ENCODE measurements around the gene PLA2G2F. TPM values are rescaled to one million over a fixed set of nuclear protein-coding genes. Genes with fewer than 3 reads are reported as not detected.

Gene PLA2G2F
- total and polyA plus RNA-seq, 2 experiments from 2014 or later: not detected

- Histone ChIP-seq H3K79me2 (no peaks in the 10 kb centered on the region), H3K9me2 (replicated peaks; ENCODE audit: insufficient read depth) (no peaks in the 10 kb centered on the region), H4K20me1 (ENCODE audit: insufficient read depth, poor library complexity, severe bottlenecking) (no peaks in the 10 kb centered on the region), H3K27me3 (no peaks in the 10 kb centered on the region), H3K4me3 (no peak overlapping the region), H3K36me3 (replicated peaks; ENCODE audit: insufficient read depth, low read depth) (no peaks in the 10 kb centered on the region), H3K4me2 (no peak overlapping the region), H2AFZ (no peak overlapping the region), H3K27ac (no peak overlapping the region), H3K9me3 (ENCODE audit: low read depth) (no peaks in the 10 kb centered on the region), H3K4me1 (ENCODE audit: insufficient read depth) (peaks cover 5% of the 10 kb centered on the region)
- no peak for DNase-seq (ENCODE audit: low spot score)
- no peak for TF ChIP-seq EZH2phosphoT487 (IDR thresholded peaks at IDR 0.05; ENCODE audit: low read depth, severe bottlenecking, unreplicated experiment)
- TF ChIP-seq EZH2 (IDR thresholded peaks at IDR 0.05; ENCODE audit: borderline replicate concordance): no peak
- WGBS (ENCODE audit: low lambda C conversion rate, missing lambda C conversion rate): 76% methylated on average over 4 of the region's 4 CpGs
Measured at GRCh38 chr1:20107351-20107750, 31.8 kb upstream of the PLA2G2F start.

- TF ChIP-seq EZH2phosphoT487 (IDR thresholded peaks at IDR 0.05; ENCODE audit: low read depth, severe bottlenecking, unreplicated experiment) (no peak), CTCF (IDR thresholded peaks at IDR 0.05; ENCODE audit: poor library complexity) (no peak), EZH2 (IDR thresholded peaks at IDR 0.05; ENCODE audit: borderline replicate concordance) (no peak)
- H2AFZ ChIP-seq: no peak overlapping the region
- no peaks in the 10 kb centered on the region for H3K9me2 ChIP-seq (replicated peaks; ENCODE audit: insufficient read depth)
- H4K20me1 ChIP-seq (ENCODE audit: insufficient read depth, poor library complexity, severe bottlenecking): no peaks in the 10 kb centered on the region
- H3K9me3 ChIP-seq (ENCODE audit: low read depth): no peaks in the 10 kb centered on the region
- no peak overlapping the region for H3K4me3 ChIP-seq
- WGBS (ENCODE audit: low lambda C conversion rate, missing lambda C conversion rate): 57% methylated on average over 4 of the region's 4 CpGs
- H3K79me2 ChIP-seq: no peaks in the 10 kb centered on the region
- peaks cover 5% of the 10 kb centered on the region for H3K4me1 ChIP-seq (ENCODE audit: insufficient read depth)
- H3K27me3 ChIP-seq: no peaks in the 10 kb centered on the region
- no peaks in the 10 kb centered on the region for H3K36me3 ChIP-seq (replicated peaks; ENCODE audit: insufficient read depth, low read depth)
- no peak overlapping the region for H3K27ac ChIP-seq
- no peak for DNase-seq (ENCODE audit: low spot score)
- H3K4me2 ChIP-seq: no peak overlapping the region
Measured at GRCh38 chr1:20107796-20108195, 31.3 kb upstream of the PLA2G2F start.

- Histone ChIP-seq H3K4me1 (ENCODE audit: insufficient read depth) (peaks cover 5% of the 10 kb centered on the region), H4K20me1 (ENCODE audit: insufficient read depth, poor library complexity, severe bottlenecking) (no peaks in the 10 kb centered on the region), H3K79me2 (no peaks in the 10 kb centered on the region), H3K27me3 (no peaks in the 10 kb centered on the region), H3K9me2 (replicated peaks; ENCODE audit: insufficient read depth) (no peaks in the 10 kb centered on the region), H3K27ac (no peak overlapping the region), H3K4me3 (no peak overlapping the region), H3K4me2 (no peak overlapping the region), H3K36me3 (replicated peaks; ENCODE audit: insufficient read depth, low read depth) (no peaks in the 10 kb centered on the region), H2AFZ (no peak overlapping the region), H3K9me3 (ENCODE audit: low read depth) (no peaks in the 10 kb centered on the region)
- TF ChIP-seq EZH2 (IDR thresholded peaks at IDR 0.05; ENCODE audit: borderline replicate concordance) (no peak), CTCF (IDR thresholded peaks at IDR 0.05; ENCODE audit: poor library complexity) (no peak), EZH2phosphoT487 (IDR thresholded peaks at IDR 0.05; ENCODE audit: low read depth, severe bottlenecking, unreplicated experiment) (no peak)
- 84% methylated on average over 5 of the region's 5 CpGs for WGBS (ENCODE audit: low lambda C conversion rate, missing lambda C conversion rate)
- DNase-seq (ENCODE audit: low spot score): no peak
Measured at GRCh38 chr1:20108366-20109123, 30.6 kb upstream of the PLA2G2F start.

- 90% methylated on average over 4 of the region's 4 CpGs for WGBS (ENCODE audit: low lambda C conversion rate, missing lambda C conversion rate)
- H3K9me3 ChIP-seq (ENCODE audit: low read depth): no peaks in the 10 kb centered on the region
Measured at GRCh38 chr1:20109223-20109856, 29.8 kb upstream of the PLA2G2F start.

More at GRCh38 chr1:20109223-20109856, 29.8 kb upstream of the PLA2G2F start:
- Histone ChIP-seq H3K36me3 (replicated peaks; ENCODE audit: insufficient read depth, low read depth) (no peaks in the 10 kb centered on the region), H3K27me3 (no peaks in the 10 kb centered on the region), H3K27ac (no peak overlapping the region), H3K4me1 (ENCODE audit: insufficient read depth) (peaks cover 5% of the 10 kb centered on the region), H3K9me2 (replicated peaks; ENCODE audit: insufficient read depth) (no peaks in the 10 kb centered on the region), H4K20me1 (ENCODE audit: insufficient read depth, poor library complexity, severe bottlenecking) (no peaks in the 10 kb centered on the region), H2AFZ (no peak overlapping the region), H3K79me2 (no peaks in the 10 kb centered on the region), H3K4me3 (no peak overlapping the region), H3K4me2 (no peak overlapping the region)
- DNase-seq (ENCODE audit: low spot score): no peak
- TF ChIP-seq EZH2phosphoT487 (IDR thresholded peaks at IDR 0.05; ENCODE audit: low read depth, severe bottlenecking, unreplicated experiment) (no peak), EZH2 (IDR thresholded peaks at IDR 0.05; ENCODE audit: borderline replicate concordance) (no peak), CTCF (IDR thresholded peaks at IDR 0.05; ENCODE audit: poor library complexity) (no peak)

All from hepatocyte (in vitro differentiated cells).